Upper lobe of left lung (tissue), 6 donors: ENCODE measurements around the gene SAAL1. TPM values are rescaled to one million over a fixed set of nuclear protein-coding genes. Genes with fewer than 3 reads are reported as not detected.

Source experiments
- ATAC-seq, 2 donors: fragments of 200-7000 bp; cut with Tn5 transposase; one replicate each; pipeline ENCODE4 v1.9.1; 2022; ENCODE audit warnings: mild to moderate bottlenecking in 2 of 2, moderate library complexity in 2 of 2; ENCODE audit not compliant: low FRiP score in 2 of 2
- DNase-seq, 2 donors: peaks; one replicate each; pipeline ENCODE4 v3.0.0-alpha.2; 2019 to 2020
- H3K27ac ChIP-seq, 4 donors: fragments of 200-600 bp; sonication (generic); one replicate each; pipeline ENCODE4 v1.5.1; 2016 to 2019
- H3K27me3 ChIP-seq, 4 donors: fragments of 200-600 bp; sonication (generic); one replicate each; pipeline ENCODE4 v1.5.1; 2017 to 2019
- H3K36me3 ChIP-seq, 4 donors: fragments of 200-600 bp; sonication (generic); one replicate each; pipeline ENCODE4 v1.5.1; 2016 to 2019
- H3K4me1 ChIP-seq, 4 donors: fragments of 200-600 bp; sonication (generic); one replicate each; pipeline ENCODE4 v1.5.1; 2018 to 2019
- H3K4me3 ChIP-seq, 4 donors: fragments of 200-600 bp; sonication (generic); one replicate each; pipeline ENCODE4 v1.5.1; 2017 to 2019; ENCODE audit warnings: mild to moderate bottlenecking in 2 of 4, moderate library complexity in 1 of 4
- H3K9me3 ChIP-seq, 4 donors: fragments of 200-600 bp; sonication (generic); one replicate each; pipeline ENCODE4 v1.5.1; 2018 to 2019
- EP300 ChIP-seq, 4 donors: sonication (generic); formaldehyde crosslinking; IDR thresholded peaks; one replicate each; pipeline ENCODE4 v1.5.1; 2017; ENCODE audit warnings: antibody characterized with exemption in 4 of 4, control low read depth in 2 of 4
- POLR2A ChIP-seq, 4 donors: fragments of 450-650 bp; IDR thresholded peaks; one replicate each; pipeline ENCODE4 v1.5.1; 2016 to 2017; ENCODE audit warnings: antibody characterized with exemption in 4 of 4, mild to moderate bottlenecking in 2 of 4
- POLR2AphosphoS5 ChIP-seq, 2 donors: sonication (generic); formaldehyde crosslinking; IDR thresholded peaks; one replicate each; pipeline ENCODE4 v1.5.1; 2017; ENCODE audit warnings: antibody characterized with exemption in 2 of 2
- WGBS, 2 donors: methylation state at CpG; one replicate each; pipeline ENCODE4 v1.1.5; 2017 to 2018; 5-methylcytosine and 5-hydroxymethylcytosine counted together
- total RNA-seq, 6 donors: library from RNA; depleted of rRNA in 4 of 6; stranded (reverse); fragments of >200 nt in 4 of 6; gene quantifications; one replicate each; pipeline versions ENCODE4 v1.1.0 to v1.2.1, GENCODE V29; 2016 to 2021
- TF ChIP-seq, protein P1 (sequence below), 6 experiments: fragments of 450-650 bp in 4 of 6; fragments of 200-600 bp in 2 of 6; sonication (generic) in 2 of 6; IDR thresholded peaks; one replicate each; pipeline ENCODE4 v1.5.1; 2016 to 2019; ENCODE audit warnings: antibody characterized with exemption in 6 of 6
- donor health status: DM: no; HTN: no; CAD: no; lungs with moderate emphysema.
- donor health status: DM: no; HTN: yes; CAD: no; lungs with severe emphysema.

The SAAL1 gene
- total RNA-seq, 6 donors from 2014 or later, result 5.9 to 19.6 (median 10.6) TPM

DNA sequence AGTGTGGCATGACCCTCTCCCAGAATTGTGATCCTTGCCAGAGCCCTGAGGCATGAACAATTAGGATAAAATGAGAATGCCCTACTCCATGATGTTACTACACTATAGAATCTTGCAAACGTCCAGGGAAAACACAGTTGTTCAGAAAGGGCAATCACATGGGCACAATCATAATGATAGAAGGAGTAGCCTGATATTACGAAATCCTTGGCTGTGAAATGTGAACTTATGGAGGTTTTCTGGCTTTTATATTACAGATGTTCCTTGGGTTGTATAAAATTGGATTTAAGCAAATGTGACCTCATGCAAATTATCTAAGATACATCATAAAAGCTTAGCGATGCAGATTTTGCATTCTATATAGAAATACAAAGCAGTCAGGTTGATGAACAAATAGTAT is 30.4 kb downstream of the SAAL1 start:
- WGBS, 2 donors, result 84 to 92% methylated on average over 3 of the region's 3 CpGs
- DNase-seq, result no peak
- Histone ChIP-seq H3K4me3 (no peak overlapping the region), H3K9me3 (no peaks in the 10 kb centered on the region), H3K27ac (no peak overlapping the region), H3K27me3 (no peaks in the 10 kb centered on the region), H3K4me1 (no peaks in the 10 kb centered on the region), H3K36me3 (peaks cover 2 to 15% (median 9%) of the 10 kb centered on the region in 4 donors)
- TF ChIP-seq POLR2AphosphoS5 (IDR thresholded peaks at IDR 0.05) (no peak), POLR2A (IDR thresholded peaks at IDR 0.05) (no peak), EP300 (IDR thresholded peaks at IDR 0.05) (no peak)
- TF ChIP-seq, protein P1, sequence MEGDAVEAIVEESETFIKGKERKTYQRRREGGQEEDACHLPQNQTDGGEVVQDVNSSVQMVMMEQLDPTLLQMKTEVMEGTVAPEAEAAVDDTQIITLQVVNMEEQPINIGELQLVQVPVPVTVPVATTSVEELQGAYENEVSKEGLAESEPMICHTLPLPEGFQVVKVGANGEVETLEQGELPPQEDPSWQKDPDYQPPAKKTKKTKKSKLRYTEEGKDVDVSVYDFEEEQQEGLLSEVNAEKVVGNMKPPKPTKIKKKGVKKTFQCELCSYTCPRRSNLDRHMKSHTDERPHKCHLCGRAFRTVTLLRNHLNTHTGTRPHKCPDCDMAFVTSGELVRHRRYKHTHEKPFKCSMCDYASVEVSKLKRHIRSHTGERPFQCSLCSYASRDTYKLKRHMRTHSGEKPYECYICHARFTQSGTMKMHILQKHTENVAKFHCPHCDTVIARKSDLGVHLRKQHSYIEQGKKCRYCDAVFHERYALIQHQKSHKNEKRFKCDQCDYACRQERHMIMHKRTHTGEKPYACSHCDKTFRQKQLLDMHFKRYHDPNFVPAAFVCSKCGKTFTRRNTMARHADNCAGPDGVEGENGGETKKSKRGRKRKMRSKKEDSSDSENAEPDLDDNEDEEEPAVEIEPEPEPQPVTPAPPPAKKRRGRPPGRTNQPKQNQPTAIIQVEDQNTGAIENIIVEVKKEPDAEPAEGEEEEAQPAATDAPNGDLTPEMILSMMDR (IDR thresholded peaks at IDR 0.05), result no peak
- ATAC-seq, result no peak

DNA sequence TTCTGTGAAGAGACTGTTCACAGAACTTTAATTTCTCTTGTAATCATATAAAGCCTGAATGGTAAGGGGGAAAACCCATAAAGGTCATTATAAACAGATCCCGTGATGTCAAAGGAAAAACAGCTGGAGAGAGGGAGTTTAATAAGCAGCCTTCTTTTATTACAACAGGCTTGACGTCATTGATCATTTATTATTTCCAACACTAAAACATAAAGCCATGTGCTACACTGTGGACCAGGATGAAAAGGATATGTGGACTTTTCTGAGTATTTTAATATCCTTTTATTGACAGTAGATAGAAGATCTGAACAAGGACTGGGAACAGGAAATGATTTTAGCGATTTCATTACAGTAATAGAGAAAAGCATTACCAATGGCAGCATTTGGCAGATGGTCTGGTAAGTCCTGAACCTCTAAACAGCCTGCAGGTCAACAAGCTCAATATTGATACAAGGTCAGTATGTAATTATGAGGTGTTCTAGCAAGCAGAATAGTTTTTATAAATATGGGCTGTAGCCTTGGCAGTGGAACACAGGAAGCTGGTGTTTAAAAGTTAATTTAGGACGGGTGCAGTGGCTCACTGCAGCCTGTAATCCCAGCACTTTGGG is 34.7 kb downstream of the SAAL1 start:
- TF ChIP-seq POLR2AphosphoS5 (IDR thresholded peaks at IDR 0.05), result no peak
- no peak for TF ChIP-seq EP300 (IDR thresholded peaks at IDR 0.05)
- TF ChIP-seq, protein P1 (IDR thresholded peaks at IDR 0.05), result no peak
- no peak for TF ChIP-seq POLR2A (IDR thresholded peaks at IDR 0.05)
- ATAC-seq (no peak), DNase-seq (no peak)
- Histone ChIP-seq H3K9me3 (no peaks in the 10 kb centered on the region), H3K36me3 (no peaks in the 10 kb centered on the region), H3K27ac (no peak overlapping the region), H3K4me1 (no peaks in the 10 kb centered on the region), H3K27me3 (no peaks in the 10 kb centered on the region), H3K4me3 (no peak overlapping the region)
- WGBS, 2 donors, result 75 to 80% methylated on average over 4 of the region's 4 CpGs

DNA sequence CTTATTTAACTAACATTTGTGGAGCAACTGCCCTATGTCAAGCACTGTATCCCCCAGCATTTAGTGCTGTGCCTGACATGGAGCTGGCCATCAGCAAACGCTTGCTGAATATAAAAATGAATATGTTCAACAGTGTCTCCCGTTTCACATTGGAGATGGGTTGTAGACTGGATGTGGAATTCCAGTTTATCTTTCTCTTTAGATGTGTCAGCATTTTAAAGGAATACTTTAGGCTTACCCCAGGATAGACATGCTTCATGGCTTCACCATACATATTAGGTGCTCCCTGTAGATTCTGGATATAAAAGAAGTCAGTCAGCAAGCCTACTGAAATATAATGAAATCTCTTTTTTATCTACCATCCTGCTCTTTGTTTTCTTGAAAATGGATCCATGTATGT is 38.5 kb downstream of the SAAL1 start:
- DNase-seq (no peak), ATAC-seq (no peak)
- TF ChIP-seq POLR2AphosphoS5 (IDR thresholded peaks at IDR 0.05), result no peak
- TF ChIP-seq, protein P1 (IDR thresholded peaks at IDR 0.05), result no peak
- TF ChIP-seq EP300 (IDR thresholded peaks at IDR 0.05), result no peak
- TF ChIP-seq POLR2A (IDR thresholded peaks at IDR 0.05), result no peak
- WGBS, 2 donors, result 88 to 90% methylated on average over 2 of the region's 2 CpGs
- H3K4me3 ChIP-seq, result no peak overlapping the region
- no peaks in the 10 kb centered on the region for H3K9me3 ChIP-seq
- H3K4me1 ChIP-seq, result no peaks in the 10 kb centered on the region
- no peak overlapping the region for H3K27ac ChIP-seq
- H3K27me3 ChIP-seq, result no peaks in the 10 kb centered on the region
- H3K36me3 ChIP-seq, result no peaks in the 10 kb centered on the region

DNA sequence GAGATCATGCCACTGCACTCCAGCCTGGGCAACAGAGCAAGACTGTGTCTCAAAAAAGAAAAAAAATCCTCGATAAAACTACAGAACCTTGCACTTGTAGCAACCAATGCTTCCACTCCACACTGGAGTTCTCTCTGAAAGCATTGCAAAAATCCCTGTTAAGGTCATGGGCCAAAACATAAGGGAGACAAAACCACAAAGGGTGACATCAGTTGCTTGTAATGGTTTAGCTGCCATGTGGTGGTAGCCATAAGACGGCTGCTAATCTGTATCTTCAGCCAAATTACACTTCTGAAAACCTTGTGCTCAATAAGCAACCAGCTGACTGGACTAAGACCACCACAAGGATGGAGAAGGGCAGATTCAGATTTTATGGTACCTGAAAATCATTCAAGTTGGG is 39.3 kb downstream of the SAAL1 start:
- no peak overlapping the region for H3K4me3 ChIP-seq
- no peak for DNase-seq
- no peaks in the 10 kb centered on the region for H3K27me3 ChIP-seq
- TF ChIP-seq POLR2AphosphoS5 (IDR thresholded peaks at IDR 0.05) (no peak), POLR2A (IDR thresholded peaks at IDR 0.05) (no peak), EP300 (IDR thresholded peaks at IDR 0.05) (no peak)
- TF ChIP-seq, protein P1 (IDR thresholded peaks at IDR 0.05), result no peak
- no peak overlapping the region for H3K27ac ChIP-seq
- 90 to 94% methylated on average over 2 of the region's 2 CpGs for WGBS, 2 donors
- no peaks in the 10 kb centered on the region for H3K9me3 ChIP-seq
- H3K36me3 ChIP-seq, result no peaks in the 10 kb centered on the region
- no peaks in the 10 kb centered on the region for H3K4me1 ChIP-seq
- no peak for ATAC-seq

DNA sequence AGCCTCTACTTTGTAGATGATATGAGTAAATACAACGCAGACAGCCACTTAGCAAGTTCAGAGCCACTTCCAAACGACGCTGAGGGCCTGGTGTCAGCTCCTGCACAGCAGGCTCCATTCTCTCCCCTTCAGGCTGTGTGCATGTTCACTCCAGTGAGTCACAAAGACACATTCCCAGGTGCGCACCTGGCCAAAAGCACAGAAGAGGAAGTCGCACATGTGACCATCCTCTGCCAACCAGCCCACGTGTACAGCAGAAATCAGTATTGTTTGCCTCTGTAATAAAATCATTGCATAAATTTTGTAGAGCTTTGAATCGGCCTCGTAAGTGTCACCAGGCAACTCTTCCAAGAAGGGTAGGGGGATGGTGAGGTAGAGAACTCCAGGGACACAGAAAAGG is 40.3 kb downstream of the SAAL1 start:
- ATAC-seq, result peak in 1 of 2 donors; percentile 43
- Histone ChIP-seq H3K27me3 (no peaks in the 10 kb centered on the region), H3K4me1 (no peaks in the 10 kb centered on the region), H3K27ac (no peak overlapping the region), H3K9me3 (no peaks in the 10 kb centered on the region), H3K4me3 (no peak overlapping the region), H3K36me3 (no peaks in the 10 kb centered on the region)
- TF ChIP-seq, protein P1 (IDR thresholded peaks at IDR 0.05), result no peak
- TF ChIP-seq EP300 (IDR thresholded peaks at IDR 0.05), result no peak
- 80 to 81% methylated on average over 6 to 8 of the region's 8 CpGs for WGBS, 2 donors
- DNase-seq, result no peak
